Measurements from ENCODE around the gene PFKFB3. TPM values are rescaled to one million over a fixed set of nuclear protein-coding genes. Genes with fewer than 3 reads are reported as not detected.

PFKFB3 gene
- total RNA-seq, 1 donor from 2014 or later, result 54.9 TPM

GRCh38 chr10:6214612-6215011, 11.9 kb downstream of the PFKFB3 start:
- no peak for DNase-seq (ENCODE audit: low read depth)
- TF ChIP-seq CTCF (conservative IDR thresholded peaks at IDR 0.05; ENCODE audit: low read depth, low read length), result no peak
- H3K4me3 ChIP-seq (ENCODE audit: low read depth, low read length), result no peak overlapping the region

DNA sequence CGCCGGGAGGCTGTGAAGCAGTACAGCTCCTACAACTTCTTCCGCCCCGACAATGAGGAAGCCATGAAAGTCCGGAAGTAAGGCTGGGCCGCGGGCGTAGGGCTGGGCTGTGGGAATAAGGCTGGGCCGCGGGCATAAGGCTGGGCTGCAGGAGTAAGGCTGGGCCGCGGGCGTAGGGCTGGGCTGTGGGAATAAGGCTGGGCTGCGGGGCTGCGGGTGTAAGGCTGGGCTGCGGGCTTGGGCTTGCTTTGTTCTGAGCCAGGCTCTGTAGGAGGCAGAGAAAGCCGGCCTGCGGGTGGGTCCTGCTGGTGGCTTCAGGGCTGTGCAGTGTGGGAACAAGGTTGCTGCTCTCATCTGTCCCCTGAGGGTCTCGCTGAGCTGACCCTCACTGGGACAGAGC, 12.5 kb downstream of the PFKFB3 start:
- no peak for TF ChIP-seq CTCF (conservative IDR thresholded peaks at IDR 0.05; ENCODE audit: low read depth, low read length)
- no peak overlapping the region for H3K4me3 ChIP-seq (ENCODE audit: low read depth, low read length)
- DNase-seq (ENCODE audit: low read depth), result no peak

- TF ChIP-seq CTCF (conservative IDR thresholded peaks at IDR 0.05; ENCODE audit: low read depth, low read length), result no peak
- H3K4me3 ChIP-seq (ENCODE audit: low read depth, low read length), result no peak overlapping the region
- DNase-seq (ENCODE audit: low read depth), result no peak
These were observed 13.2 kb downstream of the PFKFB3 start for GRCh38 chr10:6215683-6216484.

- no peak for DNase-seq (ENCODE audit: low read depth)
- TF ChIP-seq CTCF (conservative IDR thresholded peaks at IDR 0.05; ENCODE audit: low read depth, low read length), result no peak
- no peak overlapping the region for H3K4me3 ChIP-seq (ENCODE audit: low read depth, low read length)
These were observed 14.2 kb downstream of the PFKFB3 start for GRCh38 chr10:6216916-6217315.

DNA sequence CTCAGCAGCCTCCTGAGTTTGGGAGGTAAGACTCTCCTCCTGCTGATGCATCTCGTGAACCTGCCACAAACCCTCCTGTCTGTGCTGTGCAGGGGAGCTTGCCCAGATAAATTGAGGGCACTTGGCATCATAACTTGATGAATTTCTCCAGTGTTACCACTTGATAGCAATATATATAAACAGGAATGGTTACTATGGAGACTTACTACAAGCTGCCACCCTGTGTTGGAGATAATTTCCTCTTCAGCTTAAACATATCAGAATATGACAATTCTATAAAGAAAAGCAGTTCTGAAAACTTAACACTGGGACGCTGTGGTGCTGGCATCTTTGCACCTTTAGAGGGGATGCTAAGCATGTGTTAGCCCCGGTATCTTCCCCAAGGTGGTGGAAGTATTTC, 14.9 kb downstream of the PFKFB3 start:
- DNase-seq (ENCODE audit: low read depth), result no peak
- no peak overlapping the region for H3K4me3 ChIP-seq (ENCODE audit: low read depth, low read length)
- no peak for TF ChIP-seq CTCF (conservative IDR thresholded peaks at IDR 0.05; ENCODE audit: low read depth, low read length)

DNA sequence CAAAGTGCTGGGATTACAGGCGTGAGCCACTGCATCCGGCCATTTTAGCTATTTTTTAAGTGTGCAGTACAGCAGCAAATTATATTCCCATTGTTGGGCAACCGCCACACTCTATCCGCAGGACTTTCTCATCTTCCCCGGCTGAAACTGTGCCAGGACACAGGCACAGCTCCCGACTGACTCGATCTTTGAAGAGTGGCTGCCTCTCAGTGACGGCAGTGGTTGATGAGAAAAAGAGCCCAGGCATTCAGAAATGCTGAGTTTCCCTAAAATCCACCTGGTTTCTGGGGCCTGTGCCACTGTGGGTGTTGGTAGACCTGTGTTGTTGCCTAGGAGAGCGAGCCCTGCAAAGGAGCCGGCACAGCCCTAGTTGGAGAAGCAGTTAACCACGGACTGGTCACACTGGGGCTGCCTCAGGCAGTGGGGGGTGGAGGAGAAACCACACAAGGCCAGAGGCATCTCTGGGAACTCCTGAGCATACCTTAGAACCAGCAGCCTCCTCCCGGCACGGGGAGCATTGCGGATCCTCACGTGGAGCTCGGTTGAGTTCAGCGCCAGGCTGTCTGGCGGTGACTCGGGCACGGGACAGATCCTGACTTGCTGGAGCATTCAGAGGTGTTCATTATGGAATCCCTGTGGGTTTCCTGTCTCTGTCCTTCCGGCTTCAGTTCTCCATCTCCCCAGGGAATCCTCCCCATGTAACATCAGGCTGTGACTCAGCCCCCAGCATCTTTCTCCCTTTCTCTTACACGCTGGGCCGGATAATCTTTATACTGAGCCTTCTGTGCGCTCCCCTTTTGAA, 16.2 kb downstream of the PFKFB3 start:
- H3K4me3 ChIP-seq (ENCODE audit: low read depth, low read length), result no peak overlapping the region
- no peak for DNase-seq (ENCODE audit: low read depth)
- no peak for TF ChIP-seq CTCF (conservative IDR thresholded peaks at IDR 0.05; ENCODE audit: low read depth, low read length)
